Glomerular visceral epithelial cell (primary cell): ENCODE results near the gene TSPAN18.
A peak's percentile ranks its signal among the peaks of the same experiment; 100 is the strongest.

Experiments used
- DNase-seq: peaks from one replicate; pipeline ENCODE4 v3.0.0-alpha.2; 2016; ENCODE audit errors: extremely low spot score

The TSPAN18 gene

GRCh38 chr11:44848203-44848962, 121.6 kb downstream of the TSPAN18 start:
- DNase-seq, result no peak

DNA sequence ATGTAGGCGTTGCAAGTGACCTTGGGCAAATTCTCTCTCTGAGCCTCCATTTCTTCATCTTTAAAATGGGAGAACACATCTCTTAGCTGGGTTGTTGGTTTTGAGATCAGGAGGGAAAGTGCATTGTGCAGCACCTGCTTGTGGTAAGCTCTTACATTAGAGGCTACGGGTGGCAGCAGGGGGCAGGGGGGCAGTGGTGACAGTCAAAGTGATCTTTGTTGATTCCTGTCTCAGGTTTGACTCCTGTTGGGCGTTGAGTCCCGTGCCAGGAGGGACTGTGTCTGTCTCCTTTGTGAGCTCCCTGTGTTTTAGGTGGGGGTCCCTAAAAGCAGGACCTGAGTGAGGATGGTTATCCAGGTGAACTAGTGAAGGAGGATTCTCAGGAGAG, 122.2 kb downstream of the TSPAN18 start:
- DNase-seq, result no peak

- no peak for DNase-seq
Measured at GRCh38 chr11:44849424-44849823, 122.7 kb downstream of the TSPAN18 start.

- no peak for DNase-seq
Measured at GRCh38 chr11:44849922-44850321, 123.2 kb downstream of the TSPAN18 start.

GRCh38 chr11:44851496-44851895, 124.7 kb downstream of the TSPAN18 start:
- DNase-seq, result no peak

- DNase-seq, result no peak
Measured at GRCh38 chr11:44852159-44852747, 125.5 kb downstream of the TSPAN18 start.

DNA sequence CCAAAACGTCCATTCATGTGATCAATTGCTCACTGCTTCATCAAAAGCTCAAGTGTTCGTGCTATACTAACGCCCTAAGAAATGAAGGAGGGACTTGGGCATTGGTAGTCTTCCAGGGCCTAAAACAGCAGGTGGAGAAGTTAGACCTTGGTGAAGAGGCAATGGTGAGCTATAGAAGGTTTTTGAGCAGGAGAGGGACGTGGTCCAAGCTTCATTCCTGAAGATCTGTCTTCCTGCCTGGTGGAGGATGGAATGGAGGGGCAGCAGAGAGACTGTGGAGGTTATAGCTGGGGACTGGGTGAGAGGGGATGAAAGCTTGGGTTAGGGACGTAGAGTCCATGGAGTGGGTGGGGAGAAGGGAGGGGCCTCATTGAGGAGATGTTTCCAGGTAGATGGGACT, 126.2 kb downstream of the TSPAN18 start:
- DNase-seq, result no peak

GRCh38 chr11:44853666-44854065, 126.9 kb downstream of the TSPAN18 start:
- DNase-seq, result no peak

DNA sequence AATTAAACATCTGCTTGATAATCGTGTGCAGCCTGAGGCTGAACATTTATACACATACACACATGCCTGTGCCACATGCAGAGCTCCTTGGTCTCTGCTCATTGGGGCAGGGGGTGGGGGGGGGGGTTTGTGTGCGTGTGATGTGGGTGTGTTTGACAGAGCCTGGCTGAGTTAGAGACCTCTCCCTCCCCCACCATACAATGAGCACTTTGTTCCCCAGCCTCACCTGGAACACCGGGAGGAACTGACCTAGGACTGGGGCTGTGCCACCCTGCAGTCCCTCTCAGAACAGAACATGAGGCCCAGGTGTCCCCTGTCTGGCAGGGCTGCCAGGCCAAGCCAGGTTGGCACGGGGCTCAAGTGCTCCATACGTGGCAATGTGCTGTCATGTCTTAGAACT, 127.3 kb downstream of the TSPAN18 start:
- no peak for DNase-seq

DNA sequence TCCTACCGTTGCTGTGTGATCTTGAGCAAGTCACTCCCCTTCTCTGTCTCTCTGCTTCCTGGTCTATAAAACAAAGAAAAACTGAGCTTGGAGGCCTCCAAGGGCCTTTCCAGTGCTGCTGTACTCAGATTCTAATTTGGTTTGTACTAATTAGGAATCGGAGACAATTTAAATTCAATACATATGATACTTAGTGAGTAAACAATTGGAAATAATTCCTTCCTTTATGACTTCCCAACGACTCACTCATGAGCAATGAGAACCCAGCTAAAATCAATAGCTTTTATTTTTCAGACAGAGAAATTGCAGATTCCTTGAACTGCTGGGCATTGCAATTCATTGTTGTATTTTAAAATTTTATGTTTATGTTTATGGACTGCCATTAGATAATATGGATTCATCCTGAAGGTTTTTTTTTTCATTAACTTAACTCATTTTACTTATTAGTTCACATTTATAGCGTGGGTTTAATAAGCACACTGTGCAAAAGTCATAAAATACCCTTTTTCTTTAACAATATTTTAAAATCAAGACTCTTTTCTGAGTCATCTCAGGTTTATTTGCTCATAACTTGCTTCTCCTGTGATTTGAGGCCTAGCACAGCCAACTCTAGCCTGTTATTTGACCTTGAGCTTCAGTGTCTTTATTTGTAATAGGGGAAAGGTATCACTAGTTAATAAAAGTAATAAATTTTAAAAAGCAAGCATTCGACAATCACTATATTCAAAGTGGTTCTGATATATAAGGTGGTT, 128.2 kb downstream of the TSPAN18 start:
- DNase-seq, result no peak

GRCh38 chr11:44855493-44855849, 128.7 kb downstream of the TSPAN18 start:
- no peak for DNase-seq

DNA sequence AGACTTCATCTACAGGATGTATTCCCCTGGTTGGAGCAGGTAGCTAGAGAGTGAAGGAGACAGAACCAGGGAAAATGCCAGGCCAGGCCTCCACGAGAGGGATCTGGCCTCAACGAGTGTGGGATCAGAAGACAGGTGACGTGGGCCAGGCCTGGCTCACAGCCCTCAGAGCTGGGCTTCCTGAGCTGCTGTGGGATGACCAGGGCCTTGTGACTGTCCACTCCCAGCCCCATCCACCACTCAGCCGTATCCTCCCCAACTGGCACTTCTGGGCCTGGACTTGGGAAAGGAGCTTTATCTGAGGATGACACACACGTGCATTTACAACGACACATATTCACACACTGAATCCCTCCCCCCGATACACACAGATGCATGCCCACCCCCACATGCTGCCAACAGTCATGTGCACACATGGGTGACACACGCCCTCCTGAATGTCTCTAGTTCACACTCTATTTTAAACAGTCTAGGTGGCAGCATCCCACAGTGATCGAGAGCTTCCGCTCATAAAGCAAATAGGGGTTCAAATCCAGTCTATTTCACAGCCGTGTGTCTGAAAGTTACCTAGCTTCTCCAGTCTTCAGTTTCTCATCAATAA, 130.8 kb downstream of the TSPAN18 start:
- no peak for DNase-seq

GRCh38 chr11:44858796-44859527, 132.2 kb downstream of the TSPAN18 start:
- no peak for DNase-seq

DNA sequence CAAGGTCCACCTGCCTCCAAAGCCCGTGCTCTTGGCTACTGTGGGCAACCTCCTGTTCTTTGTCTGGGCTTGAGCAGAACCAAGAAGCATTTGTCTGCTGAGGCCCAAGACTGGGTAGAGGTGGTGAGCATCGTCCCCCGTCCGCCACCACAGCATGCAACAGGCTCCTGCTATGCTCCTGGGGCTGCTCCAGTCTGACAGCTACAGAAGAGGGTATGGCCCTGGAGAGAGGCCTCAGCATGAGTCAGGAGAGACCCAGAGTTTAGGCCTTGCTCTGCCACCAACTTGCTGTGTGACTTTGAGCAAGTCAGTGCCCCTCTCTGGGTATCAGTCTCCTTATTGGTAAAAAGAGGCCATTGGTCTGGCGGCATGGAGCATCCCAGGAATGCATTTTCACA, 132.8 kb downstream of the TSPAN18 start:
- DNase-seq, result no peak

- no peak for DNase-seq
Measured at GRCh38 chr11:44860346-44860745, 133.6 kb downstream of the TSPAN18 start.

DNA sequence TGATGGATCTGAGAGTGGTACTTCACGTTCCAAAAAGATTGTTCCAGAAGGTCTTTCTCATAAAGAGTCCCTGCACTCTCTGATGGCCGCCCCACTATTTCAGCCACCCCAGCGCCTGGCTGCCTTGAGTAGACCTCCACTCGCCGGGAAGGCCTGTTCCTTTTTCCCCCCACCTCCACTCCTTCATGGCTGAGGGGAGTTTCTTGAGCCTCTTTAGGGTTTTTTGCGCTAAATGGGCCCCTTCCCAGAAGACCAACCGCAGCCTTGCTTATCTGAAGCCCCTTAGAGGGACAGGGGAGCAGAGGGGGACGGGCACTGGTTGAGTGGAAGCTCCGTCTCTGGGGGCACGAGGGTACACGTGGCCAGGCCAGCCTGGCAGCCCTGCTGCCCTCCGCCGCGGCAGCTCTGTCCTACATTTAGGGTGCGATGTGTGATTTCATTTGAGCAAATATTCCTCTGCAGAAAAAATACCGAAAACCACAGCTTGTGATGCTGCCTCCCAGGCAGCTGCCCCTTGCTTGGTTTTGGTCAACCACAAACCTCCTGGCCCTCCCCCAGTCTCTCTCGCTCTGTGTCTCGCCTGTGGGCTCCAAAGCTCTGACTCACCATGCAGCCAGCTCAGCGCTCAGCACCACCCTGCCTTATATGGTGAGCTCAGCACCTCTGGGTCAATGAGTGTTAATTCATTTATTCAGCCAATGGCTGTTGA, 135.2 kb downstream of the TSPAN18 start:
- DNase-seq, result peak; percentile 98

- peak; percentile 33 for DNase-seq
Measured at GRCh38 chr11:44862558-44863101, 135.9 kb downstream of the TSPAN18 start.

DNA sequence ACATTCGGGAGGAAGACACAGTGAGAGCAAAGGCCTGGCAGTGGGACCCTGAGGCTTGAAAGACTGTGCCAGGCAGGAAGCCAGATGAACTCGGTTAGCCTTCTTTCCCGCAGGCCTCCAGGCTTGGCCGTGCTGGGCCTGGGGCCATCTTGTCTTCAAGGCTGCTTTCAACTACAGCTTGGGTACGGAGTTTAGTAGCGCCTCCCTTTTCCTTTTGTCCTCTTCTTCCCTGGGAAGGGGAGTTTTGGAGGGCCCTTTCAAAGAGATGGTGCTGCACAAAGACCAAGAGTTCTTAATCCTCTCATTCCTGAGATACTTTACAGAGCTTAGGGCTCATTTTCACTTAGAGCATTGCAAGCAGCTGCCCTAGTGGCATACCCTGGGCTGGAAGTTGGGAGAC, 136.5 kb downstream of the TSPAN18 start:
- no peak for DNase-seq

DNA sequence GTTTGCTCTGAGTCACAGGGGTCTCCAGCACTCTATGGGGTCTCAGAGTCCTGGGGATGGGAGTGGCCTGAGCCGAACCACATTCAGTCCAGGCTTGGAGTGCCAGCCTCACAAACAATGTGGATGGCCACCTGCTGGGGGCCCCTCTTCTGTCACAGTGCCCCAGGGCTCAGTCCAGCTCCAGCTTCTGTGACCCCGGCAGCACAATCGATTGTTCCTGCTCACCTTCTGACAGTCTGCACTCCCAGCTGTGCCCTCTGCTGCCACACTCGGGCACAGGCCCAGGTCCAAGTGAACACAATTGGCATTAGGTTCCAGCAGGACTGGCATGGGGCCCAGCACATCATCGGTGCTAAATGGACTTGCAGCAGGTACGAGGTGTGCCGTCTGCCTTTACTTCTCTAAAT, 139.1 kb downstream of the TSPAN18 start:
- no peak for DNase-seq

DNA sequence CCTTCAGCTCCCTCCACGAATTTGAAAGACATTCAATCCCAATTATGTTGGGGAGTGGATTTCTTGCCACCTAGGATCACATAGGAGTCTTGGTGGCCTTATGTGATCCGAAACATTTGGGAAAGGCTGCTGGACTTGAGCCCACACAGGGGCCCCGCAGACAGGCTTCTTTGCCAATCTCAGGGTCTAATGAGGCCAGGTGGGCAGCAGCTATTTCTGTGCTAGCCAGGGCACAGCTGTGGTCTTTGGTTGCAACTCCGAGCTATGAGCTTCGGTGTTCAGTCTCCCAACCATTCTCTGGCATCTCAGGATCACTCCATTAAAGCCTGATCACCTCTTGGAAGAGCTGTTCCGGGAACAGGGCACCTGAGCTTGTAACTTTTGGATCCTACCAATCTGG, 139.5 kb downstream of the TSPAN18 start:
- DNase-seq, result no peak

GRCh38 chr11:44868021-44868420, 141.3 kb downstream of the TSPAN18 start:
- DNase-seq, result no peak
